NCI-H2081 (cell line): ENCODE results near the gene RHBDD2.
"Not testable (repeated sequence)": the region's sequence is repeated elsewhere in the genome, so short reads cannot be mapped to it uniquely, and the experiment has no call there.

Experiments
- DNase-seq, 2 experiments: peaks; one replicate each; lab custom pipeline; 2025; lab: John Stamatoyannopoulos, UW

Gene RHBDD2

DNA sequence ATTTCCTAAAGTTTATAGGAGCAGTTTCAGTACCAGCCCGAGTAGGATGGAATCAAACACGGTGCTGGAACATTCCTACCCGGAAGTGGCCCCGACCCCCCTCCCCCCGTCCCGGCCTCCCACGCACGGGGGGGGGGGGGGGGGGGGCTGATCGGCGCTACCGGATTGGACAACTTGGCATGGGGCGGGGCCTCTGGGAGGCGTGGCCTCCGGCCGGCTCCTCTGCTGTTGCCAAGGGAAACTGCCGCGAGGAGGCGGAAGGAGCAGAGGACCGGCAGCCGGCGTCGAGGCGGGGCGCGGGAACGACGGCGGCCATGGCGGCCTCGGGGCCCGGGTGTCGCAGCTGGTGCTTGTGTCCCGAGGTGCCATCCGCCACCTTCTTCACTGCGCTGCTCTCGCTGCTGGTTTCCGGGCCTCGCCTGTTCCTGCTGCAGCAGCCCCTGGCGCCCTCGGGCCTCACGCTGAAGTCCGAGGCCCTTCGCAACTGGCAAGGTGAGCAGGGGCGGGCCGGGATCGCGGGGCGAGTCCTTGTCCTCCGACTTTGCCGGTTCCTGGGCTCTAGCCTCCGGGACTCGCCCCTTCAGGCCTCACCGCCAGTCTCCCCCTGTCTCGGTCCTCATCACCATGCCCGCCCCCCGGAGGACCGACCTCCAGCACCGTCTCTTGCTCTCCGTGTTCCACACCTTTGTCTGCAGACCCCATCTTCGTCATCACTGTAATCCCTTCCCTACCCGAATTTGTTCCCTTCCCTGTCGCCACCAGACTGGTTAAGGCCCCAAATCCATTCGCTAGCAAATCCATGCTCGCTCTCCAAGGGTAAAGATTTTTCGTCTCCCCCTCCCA lies at the start of gene RHBDD2:
TSS of gene RHBDD2 (plus strand) at position 266 of the 843 bp plus-strand sequence. CDS start at position 315, 49 bp downstream.
- DNase-seq = peak; percentile 96 to 97

DNA sequence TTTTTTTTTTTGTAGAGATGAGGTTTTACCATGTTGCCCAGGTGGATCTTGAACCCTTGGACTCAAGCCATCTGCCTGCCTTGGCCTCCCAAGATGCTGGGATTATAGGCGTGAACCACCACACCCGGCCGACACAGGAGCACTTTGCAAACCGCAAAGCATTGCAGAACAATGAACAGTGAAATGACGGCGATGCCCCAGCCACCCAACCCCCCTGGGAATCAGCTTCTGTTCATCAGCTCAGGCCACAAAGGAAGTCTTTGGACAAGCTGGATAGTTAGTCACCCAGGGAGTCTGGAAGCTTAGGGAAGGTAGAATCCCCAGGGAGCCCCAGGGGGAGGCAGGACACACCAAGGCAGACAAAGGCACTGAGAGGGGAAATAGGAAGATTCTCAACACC lies 49.2 kb upstream of the RHBDD2 start:
- DNase-seq = not testable (repeated sequence)

DNA sequence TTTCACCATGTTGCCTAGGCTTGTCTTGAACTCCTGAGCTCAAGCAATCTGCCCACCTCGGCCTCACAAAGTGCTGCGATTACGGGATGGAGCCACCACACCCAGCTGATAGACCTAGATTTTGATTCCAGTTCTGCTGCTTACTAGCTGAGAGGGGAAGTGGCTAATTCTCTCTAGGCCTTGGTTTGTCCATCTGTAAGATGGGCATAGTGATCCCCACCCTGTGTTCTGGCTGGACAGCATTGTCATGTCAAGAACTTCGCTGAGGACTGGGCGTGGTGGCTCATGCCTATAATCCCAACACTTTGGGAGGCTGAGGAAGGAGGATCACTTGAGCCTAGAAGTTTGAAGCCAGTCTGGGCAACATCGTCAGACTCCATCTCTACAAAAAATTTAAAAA lies 47.9 kb upstream of the RHBDD2 start:
- no peak for DNase-seq

DNA sequence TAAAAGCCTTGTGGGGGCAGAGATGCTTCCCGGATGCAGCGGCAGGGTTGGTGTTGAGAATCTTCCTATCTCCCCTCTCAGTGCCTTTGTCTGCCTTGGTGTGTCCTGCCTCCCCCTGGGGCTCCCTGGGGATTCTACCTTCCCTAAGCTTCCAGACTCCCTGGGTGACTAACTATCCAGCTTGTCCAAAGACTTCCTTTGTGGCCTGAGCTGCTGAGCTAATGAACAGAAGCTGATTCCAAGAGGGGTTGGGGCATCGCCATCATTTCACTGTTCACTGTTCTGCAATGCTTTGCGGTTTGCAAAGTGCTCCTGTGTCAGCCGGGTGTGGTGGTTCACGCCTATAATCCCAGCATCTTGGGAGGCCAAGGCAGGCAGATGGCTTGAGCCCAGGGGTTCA lies 45.2 kb upstream of the RHBDD2 start:
- DNase-seq = not testable (repeated sequence)

DNA sequence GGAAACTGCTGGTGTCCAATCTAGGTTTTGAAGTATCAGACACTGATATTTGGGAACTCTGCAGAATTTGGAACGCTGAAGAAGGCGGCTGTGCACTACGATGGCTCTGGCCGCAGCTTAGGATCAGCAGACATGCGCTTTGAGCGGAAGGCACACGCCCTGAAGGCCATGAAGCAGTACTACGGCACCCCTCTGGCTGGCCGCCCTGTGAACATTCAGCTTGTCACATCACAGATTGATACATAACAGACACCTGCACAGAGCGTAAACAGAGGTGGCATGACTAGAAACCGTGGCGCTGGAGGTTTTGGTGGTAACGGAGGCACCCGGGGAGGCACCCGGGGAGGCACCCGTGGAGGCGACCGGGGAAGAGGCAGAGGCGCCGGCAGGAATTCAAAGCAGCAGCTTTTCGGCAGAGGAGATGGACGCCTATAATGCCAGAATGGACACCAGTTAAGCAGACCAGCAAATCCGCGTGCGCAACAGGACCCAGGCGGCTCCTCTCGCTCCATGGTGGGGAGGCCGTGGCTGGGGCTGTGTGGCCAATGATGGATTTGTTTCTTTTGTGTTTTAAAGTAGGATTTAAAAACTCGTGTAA lies 43.0 kb upstream of the RHBDD2 start:
- DNase-seq = no peak

DNA sequence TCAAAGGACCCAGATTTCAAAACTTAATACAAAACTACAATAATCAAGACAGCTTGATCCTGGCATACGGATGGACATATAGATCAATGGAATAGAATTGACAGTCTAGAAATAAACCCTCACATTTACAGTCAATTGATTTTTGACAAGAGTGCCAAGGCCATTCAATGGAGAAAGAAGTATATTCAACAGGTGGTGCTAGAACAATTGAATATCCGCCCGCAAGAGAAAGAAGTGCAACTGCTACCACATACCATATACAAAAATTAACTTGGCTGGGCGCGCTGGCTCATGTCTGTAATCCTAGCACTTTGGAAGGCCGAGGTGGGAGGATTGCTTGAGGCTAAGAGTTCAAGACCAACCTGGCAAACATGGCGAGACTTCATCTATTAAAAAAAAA lies 42.0 kb upstream of the RHBDD2 start:
- DNase-seq = no peak

DNA sequence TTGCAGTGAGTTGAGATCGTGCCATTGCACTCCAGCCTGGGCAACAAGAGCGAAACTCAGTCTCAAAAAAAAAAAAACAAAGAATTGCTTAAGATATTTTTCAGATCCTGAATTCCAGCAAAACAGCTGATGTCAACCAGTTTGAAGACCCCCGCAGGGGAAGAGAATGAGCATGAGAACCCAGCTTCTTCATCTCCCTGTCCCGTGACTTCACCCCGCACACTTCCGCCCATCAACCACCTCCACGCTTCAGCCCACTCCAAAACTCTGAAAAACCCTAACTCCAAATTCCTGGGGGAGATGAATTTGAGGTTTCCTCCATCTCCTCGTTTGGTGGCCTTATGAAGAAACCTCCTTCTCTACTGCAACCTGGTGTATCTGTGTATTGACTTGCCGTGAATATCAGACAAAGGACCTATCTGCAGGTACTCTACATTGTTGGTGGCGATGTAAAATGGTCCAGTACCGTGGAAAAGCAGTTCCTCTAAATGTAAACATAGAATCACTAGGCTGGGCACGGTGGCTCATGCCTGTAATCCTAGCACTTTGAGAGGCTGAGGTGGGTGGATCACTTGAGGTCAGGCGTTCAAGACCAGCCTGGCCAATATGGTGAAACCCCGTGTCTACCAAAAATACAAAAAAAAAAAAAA lies 40.4 kb upstream of the RHBDD2 start:
- DNase-seq = not testable (repeated sequence)

DNA sequence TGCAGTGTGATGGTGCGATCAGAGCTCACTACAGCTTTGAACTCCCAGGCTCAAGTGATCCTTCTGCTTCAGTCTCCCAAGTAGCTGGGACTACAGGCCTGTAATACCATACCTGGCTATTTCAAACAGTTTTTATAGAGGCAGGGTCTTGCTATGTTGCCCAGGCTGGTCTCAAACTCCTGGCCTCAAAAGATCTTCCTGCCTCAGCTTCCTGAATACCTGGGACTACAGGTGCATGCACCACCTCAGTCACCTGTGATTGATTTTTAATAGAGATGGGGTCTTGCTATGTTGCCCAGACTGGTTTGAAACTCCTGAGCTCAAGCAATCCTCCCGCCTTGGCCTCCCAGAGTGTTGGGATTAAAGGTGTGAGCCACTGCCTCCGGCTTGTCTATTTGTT lies 38.8 kb upstream of the RHBDD2 start:
- no peak for DNase-seq

DNA sequence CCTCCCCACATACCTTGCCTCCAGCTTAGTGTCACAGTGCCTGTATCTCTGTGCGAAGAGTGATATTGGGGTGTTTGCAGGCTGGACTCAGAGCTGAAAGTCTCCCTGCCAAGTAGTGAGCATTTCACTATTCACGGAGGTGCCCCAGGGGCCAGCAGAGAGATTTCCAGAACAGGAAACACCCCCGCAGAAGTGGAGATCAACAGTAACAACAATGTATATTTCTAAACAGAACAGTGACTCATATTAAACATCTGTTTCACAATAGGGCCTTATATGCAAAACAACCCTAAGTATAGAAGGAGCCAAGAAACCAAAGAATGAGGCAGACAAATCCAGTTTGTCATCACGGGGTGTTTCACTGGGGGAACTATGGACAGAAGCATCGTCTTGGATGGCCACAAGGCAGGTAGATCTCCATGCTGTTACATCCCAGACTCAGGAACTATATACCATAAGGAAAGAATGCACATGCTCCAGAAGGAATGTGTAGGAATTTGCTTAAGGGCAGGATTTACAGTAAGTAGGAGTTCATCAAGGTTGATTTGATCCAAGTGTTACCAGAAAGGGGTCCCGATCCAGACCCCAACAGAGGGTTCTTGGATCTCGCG lies 35.9 kb upstream of the RHBDD2 start:
- no peak for DNase-seq

DNA sequence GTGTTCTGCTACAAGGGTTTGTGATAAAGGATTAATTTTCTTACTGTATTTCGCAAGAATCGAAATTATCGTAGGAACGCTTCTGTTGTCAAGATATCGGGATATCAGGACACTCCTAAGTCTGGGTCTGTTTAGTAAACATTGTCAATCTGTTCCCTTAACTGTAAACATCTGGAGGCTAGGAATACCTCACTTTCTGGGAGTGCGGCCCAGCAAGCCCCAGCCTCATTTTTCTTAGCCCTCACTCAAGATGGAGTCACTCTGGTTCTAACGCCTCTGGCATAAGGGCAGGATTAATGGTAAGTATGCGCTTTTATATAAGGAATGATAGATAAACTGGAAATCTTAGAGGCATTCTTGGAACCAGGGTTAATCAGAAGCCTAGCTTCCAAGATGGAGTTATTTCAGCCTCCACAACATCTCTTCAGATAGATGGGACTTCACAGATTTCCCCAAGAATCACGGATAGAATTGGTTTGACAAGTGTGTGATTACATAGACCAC lies 35.2 kb upstream of the RHBDD2 start:
- DNase-seq = no peak

DNA sequence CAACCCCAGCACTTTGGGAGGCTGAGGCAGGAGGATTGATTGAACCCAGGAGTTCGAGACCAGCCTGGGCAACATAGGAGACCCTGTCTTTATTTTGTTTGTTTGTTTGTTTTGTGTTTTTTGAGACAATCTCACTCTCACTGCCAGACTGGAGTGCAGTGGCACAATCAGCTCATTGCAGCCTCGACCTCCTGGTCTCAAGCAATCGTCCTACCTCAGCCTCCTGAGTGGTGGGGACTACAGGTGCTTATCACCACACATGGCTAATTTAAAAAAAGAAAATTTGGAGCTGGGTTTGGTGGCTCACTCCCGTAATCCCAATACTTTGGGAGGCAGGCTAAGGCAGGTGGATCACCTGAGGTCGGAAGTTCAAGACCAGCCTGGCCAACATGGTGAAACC lies 34.7 kb upstream of the RHBDD2 start:
- DNase-seq = no peak

DNA sequence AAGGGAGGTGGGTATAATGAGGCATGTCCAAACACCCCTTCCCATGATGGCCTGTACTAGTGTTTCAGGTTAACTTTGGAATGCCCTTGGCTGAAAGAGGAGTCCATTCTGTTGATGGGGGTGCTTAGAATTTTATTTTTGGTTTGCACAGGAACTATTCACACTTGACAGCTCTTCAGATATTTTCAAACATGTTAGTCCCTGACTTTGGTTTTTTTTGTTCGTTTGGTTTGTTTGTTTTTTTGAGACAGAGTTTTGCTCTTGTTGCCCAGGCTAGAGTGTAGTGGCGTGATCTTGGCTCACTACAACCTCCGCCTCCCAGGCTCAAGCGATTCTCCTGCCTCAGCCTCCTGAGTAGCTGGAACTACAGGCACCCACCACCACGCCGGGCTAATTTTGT lies 33.7 kb upstream of the RHBDD2 start:
- DNase-seq = not testable (repeated sequence)

DNA sequence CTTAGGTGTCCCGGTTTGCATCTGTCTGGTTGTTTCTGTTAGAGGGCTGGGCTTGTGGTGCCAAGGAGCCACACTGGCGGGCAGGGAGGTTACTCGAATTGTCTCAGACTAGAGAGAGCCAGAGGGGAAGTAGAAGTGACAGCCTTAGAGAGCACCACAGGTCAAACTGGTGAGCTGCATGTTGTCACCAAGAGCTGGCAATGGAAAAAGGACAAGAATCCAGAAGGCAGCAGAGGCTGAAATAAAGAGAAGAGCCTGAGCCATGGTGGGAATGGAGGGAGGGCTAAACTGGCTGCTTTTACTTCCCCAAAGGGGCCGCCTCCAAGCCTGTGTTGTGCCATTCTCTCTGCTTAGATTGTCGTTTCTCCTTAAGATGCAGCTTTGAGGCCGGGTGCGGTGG lies 31.1 kb upstream of the RHBDD2 start:
- DNase-seq = no peak

DNA sequence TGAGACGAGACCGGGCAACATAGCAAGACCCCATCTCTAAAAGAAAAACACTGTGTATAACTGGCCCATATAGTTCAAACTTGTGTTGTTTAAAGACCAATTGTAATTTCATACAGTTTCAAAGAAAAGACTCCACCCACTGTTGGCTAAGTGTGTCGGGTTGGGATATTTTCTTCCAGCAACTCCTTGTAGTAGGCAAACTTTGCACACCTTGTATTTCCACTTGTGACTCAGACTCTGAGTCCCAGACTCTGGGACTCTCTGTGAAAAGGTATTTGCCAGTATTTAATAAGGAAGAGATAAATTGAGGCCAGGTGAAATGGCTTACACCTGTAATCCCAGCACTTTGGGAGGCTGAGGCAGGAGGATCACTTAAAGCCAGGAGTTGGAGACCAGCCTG lies 29.3 kb upstream of the RHBDD2 start:
- no peak for DNase-seq

DNA sequence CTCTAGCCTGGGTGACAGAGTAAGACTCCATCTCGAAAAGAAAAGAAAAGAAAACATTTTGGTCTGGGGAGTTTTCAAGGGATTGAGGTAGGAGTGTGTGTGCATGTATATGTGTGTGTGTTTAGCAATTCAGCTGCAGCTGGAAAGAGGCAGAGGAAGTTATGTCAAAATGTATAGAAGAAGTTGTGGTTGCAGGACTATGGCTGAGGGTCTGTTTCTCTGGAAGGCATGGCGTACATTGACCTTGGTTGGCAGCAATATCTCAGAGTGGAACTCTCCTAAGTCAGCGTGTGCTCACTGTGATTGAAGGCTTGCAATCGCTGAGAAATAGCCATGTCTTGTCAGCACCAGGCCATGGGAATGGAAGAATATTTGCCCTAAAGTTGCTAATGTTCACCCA lies 28.6 kb upstream of the RHBDD2 start:
- no peak for DNase-seq

DNA sequence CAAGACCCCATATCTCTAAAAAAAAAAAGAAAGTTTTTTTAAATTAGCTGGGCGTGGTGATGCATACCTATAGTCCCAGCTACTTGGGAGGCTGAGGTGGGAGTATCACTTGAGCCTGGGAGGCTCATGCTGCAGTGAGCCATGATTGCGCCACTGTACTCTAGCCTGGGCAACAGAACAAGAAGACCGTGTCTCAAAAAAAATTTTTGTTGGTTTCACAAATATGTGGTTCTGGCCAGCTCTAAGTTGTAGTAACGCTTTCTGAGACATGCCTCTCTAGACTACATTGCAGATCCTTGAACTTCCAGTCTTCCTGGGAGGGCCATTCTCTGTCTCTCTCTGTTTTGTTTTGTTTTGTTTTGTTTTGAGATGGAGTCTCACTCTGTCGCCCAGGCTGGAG lies 24.6 kb upstream of the RHBDD2 start:
- no peak for DNase-seq

DNA sequence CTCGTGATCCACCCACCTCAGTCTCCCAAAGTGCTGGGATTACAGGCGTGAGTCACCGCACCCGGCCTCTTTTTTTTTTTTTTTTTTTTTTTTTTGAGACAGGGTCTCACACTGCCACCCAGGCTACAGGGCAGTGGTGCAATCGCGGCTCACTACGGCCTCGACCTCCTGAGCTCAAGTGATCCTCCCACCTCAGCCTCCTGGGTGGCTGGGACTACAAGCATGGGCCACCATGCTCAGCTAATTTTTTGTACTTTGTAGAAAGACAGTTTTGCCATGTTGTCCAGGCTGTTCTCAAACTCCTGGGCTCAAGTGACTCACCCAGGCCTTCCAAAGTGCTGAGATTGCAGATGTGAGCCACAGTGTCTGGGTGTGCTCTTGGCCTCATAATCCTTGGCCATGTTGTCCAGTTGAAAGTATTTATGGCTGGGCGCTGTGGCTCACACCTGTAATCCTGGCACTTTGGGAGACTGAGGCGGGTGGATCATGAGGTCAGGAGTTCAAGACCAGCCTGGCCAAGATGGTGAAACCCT lies 24.0 kb upstream of the RHBDD2 start:
- DNase-seq = not testable (repeated sequence)

DNA sequence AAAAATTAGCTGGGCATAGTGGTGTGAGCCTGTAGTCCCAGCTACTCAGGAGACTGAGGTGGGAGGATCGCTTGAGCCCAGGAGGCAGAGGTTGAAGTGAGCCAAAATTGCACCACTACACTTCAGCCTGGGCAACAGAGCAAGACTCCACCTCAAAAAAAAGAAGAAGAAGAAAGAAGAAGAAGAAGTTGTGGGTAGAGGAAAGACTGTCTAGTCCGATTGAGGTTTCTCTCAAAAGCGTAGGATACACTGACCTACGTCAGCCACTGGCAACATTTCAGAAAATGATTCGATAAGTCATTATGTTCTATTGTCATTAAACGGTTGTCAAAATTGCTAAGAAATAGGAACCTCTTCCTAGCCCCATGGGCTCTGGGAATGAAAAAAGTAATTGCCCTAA lies 22.3 kb upstream of the RHBDD2 start:
- no peak for DNase-seq

DNA sequence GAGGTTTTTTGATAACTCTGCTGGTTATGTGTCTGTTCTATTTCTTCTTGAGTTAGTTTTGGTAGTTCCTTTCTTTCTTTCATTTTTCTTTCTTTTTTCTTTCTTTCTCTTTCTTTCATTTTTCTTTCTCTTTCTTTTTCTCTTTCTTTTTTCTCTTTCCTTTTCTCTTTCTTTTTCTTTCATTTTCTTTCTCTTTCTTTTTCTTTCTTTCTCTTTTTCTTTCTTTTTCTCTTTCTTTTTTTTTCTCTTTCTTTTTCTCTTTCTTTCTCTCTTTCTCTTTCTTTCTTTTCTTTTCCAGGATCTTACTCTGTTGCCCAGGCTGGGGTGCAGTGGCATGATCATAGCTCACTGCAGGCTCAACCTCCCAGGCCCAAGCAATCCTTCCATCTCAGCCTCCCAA lies 20.4 kb upstream of the RHBDD2 start:
- no peak for DNase-seq

DNA sequence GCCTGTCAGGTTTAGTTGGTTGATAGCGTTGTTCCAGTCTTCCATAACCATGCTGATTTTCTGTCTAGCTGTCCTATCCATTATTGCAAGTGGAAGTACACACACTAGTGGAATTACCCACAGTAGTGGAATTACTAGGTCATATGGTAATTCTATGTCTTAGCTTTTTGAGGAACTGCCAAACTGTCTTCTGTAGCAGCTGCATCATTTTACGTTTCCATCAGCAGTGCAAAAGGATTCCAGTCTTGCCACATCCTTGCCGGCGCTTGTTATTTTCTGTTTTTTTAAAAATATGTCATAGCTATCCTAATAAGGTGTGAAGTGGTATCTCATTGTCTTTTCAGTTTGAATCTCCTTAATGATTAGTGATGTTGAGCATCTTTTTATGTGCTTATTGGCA lies 17.2 kb upstream of the RHBDD2 start:
- no peak for DNase-seq

DNA sequence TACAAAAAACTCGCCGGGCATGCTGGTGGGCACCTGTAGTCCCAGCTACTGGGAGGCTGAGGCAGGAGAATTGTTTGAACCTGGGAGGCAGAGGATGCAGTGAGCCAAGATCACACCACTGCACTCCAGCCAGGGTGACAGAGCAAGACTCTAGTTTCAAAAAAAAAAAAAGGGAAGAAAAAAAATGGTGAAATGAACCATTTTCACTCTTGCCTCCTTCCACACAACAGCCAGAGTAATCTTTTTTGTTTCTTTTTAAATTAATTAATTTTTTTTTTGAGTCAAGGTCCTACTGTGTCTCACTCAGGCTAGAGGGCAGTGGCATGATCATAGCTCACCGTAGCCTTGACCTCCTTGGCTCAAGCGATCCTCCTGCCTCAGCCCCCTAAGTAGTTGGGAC lies 14.6 kb upstream of the RHBDD2 start:
- not testable (repeated sequence) for DNase-seq

DNA sequence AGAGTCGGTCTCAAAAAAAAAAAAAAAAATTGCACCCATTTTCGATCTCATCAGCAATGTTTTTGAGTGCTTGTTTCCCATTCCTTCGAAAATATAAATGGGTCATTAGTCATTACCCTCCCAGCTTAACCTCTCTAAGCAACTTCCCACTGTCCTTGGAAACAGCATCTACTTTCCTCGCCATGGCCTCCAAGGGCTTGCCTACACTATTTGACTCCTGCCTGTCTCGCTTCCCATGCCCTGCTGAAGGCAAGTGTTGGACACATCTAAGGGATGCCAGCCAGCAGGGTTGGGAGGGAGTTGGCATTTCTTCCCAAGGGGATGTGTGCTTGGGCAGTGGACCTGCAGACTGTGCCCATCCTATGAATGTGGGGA lies 12.7 kb upstream of the RHBDD2 start:
- DNase-seq = no peak
